NCI-H345 (cell line): ENCODE data around the gene DNAJC5G.
A peak's percentile ranks its signal among the peaks of the same experiment; 100 is the strongest.
"Not testable (repeated sequence)": the region's sequence is repeated elsewhere in the genome, so short reads cannot be mapped to it uniquely, and the experiment has no call there.

Experiments
- DNase-seq: peaks from one replicate; lab custom pipeline; 2025; lab: John Stamatoyannopoulos, UW

The DNAJC5G gene

DNA sequence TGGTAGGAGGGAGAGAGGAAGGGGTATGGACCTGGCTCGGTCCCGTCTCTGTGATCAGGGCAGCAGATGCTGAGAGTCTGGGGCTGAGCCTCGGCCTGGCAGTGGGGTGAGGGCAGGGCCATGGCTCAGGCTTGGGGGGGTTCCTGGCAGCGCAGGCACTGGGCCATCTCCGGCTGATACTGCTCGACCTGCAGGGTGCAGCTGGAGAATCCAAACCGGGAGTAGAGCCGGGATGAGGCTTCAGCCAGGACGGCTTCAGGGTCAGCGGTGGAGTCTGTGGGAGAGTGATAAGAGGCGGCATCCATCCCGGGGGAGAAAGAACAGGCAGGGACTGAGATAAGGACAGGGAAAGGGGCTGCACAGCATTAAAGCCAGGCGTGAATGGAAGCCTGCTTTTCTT is 20.0 kb upstream of the DNAJC5G start:
- DNase-seq, result no peak

DNA sequence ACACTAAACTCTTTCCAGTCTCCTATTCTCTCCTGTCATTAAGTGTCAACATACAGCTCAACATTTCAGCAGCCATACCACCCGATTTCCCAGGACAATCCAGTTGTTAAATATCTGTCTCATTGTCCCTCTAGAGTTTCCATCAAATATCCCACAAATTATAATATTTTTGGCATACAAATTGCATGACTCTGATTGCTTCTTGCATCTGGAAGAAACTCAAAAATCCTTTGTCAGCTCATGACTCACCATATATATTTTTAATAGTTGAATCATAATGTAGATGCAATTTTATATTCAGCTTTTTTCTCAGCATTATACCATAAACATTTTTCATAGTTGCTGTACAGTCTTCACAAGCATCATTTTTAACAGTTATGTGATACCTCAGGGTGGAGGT is 19.6 kb upstream of the DNAJC5G start:
- no peak for DNase-seq

DNA sequence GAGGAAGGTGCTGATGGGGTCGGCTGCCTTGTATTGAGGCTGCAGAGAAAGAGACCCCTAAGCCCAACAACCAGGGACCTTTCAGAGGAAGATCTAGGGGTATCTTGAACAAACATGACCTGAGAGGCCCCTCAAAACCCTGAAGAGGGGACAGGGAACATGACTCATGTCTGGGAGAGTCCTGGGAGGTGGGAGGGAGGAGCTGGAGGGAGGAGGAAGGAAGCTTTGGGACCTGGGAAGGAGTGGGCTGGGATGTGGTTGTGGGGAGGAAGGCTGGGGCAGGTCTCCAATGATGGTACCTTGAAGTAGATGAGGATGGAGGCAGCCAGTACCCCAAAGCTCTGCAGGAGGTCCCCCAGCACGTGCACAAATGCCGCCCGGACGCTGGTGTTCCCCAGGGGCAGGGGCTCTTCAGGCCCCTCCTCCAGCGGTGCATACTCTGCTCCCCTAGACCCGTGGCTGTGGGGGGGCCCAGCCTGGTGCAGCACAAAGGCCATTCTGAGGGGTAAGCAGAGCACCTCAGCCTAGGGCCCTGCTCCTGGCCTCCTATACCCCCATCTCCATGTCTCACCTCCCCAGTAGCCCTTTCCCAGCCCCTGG is 18.3 kb upstream of the DNAJC5G start:
- DNase-seq, result no peak

DNA sequence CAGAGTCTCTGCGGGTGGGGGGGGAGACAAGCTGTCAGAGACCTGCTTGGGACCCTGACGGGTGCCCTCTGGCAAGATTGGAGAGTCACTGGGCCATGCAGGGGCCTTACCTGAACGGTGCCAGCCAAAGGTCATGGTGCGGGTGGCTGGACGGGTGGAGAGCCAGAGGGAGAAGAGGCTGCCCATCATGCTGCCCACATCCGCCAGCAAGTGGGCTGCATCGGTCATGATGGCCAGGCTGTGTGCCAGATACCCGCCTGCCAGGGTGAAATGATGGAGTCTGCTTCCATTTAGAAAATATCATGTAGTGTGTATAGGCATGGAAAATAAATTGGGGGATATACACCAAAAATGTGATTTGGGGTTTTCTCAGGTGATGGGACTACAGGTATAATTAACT is 17.2 kb upstream of the DNAJC5G start:
- DNase-seq, result no peak

DNA sequence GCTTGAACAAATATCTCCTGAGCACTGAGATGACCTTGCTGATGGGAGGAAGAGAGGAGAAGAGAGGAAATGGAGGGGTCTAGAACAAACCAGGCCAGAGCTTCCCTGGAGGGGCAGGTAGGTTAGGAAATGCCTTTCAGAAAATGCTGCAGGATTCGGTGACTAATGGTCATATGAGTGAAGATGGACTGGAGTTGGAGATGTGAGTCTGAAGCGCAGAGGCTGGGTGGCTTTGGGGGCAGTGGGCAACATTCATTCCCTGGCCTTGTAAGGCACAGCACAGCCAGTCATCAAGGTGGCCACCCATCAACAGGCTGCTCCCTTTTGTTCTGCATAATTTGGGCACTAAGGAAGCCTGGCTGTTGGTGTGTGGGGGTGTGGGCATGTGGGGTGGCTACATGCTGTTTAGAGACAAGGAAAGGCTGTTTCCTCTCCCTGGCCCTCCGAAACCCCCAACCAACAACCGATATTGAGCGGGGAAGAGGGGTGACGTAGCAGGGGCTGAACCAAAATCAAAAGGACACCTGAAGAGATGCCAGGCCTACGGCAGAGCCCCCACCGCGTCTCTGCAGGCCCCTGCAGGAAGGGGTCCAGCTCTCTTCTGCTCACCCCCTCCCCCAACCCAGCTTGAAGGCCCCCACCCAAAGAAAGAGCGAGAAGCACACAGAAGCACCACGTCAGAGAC is 13.8 kb upstream of the DNAJC5G start:
- no peak for DNase-seq

- DNase-seq, result no peak
Measured at GRCh38 chr2:27261926-27262298, 13.3 kb upstream of the DNAJC5G start.

- peak; percentile 50 for DNase-seq
Measured at GRCh38 chr2:27262379-27263286, 12.6 kb upstream of the DNAJC5G start, which contains the start of gene SLC30A3. Gene SLC30A3 (minus strand): TSS chr2:27263047. CDS start chr2:27262906, 141 bp downstream.

GRCh38 chr2:27263287-27264252 is 11.7 kb upstream of the DNAJC5G start:
- peak; percentile 33 for DNase-seq

GRCh38 chr2:27264253-27264752 is 10.9 kb upstream of the DNAJC5G start:
- DNase-seq, result peak; percentile 40

GRCh38 chr2:27264753-27265535 is 10.3 kb upstream of the DNAJC5G start:
- DNase-seq, result peak; percentile 86

DNA sequence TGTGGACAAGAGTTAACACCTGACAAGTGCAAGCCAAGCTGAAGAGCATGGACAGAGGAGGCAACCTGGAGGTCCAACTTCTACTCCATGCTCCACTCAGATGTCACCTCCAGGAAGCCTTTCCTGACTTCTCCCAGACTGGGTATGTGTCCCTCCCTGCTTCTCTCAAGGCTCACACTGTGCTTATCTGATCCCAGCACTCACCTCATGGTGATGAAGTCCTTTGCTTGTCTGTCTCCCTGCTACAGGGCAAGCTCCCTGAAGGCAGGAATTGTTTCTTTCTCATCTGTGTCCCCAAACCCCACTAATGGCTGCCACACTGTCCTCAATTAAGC is 9.7 kb upstream of the DNAJC5G start:
- DNase-seq, result no peak

DNA sequence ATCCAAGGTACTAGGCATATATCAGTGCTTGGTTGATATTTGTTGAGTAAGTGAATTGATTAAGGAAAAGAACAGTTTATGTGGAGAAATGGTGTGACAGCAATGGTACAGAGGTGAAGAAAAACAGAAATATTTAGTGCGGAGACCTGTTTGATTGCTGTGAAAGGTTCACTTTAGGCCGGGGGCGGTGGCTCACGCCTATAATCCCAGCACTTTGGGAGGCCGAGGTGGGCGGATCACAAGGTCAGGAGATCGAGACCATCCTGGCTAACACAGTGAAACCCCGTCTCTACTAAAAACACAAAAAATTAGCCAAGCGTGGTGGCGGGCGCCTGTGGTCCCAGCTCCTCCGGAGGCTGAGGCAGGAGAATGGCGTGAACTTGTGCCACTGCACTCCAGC is 6.9 kb upstream of the DNAJC5G start:
- not testable (repeated sequence) for DNase-seq

- DNase-seq, result no peak
Measured at GRCh38 chr2:27270131-27270530, 5.1 kb upstream of the DNAJC5G start.

GRCh38 chr2:27270670-27271069 is 4.6 kb upstream of the DNAJC5G start:
- DNase-seq, result no peak

- DNase-seq, result no peak
Measured at GRCh38 chr2:27271631-27272340, 3.4 kb upstream of the DNAJC5G start.

- not testable (repeated sequence) for DNase-seq
Measured at GRCh38 chr2:27272537-27273522, 2.4 kb upstream of the DNAJC5G start.

DNA sequence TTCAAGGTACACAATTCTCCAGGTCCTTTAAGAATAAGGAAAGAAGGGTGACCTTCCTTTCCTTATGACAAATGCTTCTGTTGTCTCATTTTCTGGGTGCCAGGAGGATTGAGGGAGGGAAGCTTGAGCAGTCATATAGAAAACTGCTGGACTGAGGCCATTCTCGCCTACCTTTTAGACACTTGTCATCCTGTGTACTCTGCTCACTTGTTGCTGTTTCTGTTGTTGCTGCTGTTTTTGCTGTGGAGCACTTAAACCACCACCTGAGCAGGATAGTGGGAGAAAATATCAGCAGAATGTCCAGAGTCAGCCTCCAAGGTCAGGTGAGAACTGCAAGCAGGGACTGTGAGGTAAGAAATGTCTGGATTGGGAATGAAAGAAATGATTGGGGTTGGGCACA is 2.8 kb downstream of the DNAJC5G start:
- DNase-seq, result no peak

DNA sequence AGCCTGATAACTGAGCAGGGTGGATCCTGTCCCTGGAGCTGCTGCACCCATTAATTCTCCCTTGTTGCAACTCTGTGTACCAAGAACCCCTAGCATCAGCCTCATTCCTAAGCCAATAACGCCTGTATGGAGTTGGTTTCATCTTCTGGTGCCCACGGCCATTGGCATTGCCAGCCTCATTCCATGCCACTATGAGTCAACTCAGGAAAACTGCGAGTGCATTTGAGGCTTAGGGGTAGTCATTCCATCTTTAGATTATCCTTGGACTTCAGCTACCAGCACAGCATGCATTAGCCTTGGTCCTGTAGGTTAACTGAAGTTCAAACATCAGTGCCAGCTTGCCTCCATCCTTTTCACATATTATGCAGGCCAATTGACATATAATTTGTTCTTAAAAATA is 5.6 kb downstream of the DNAJC5G start:
- no peak for DNase-seq

DNA sequence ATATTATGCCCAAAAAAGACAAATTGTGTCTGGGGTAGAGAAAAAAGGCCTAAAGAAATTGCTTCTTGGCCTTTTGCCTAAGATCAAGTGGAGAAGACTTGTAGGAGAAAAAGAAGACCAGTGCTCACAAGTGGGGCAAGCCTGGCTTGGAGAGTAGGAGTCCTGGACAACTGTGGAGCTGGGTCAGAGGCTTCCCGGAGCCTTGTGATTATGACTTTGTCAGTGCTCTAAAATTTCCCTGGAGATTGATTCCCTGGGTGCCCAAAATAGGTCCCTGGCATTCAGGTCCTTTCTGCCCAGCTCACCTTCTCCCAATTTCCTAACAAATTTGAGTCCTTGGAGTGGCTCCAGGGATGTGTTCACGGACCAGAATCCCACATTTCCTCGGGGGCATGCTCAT is 6.2 kb downstream of the DNAJC5G start:
- no peak for DNase-seq
